HEK293 (cell line): ENCODE results near the gene PWP1.

Experiments used
- CTCF ChIA-PET: fragments of 350-600 bp; formaldehyde crosslinking; extraction: SDS; loops from one replicate; lab custom pipeline; 2021; ENCODE audit warnings: antibody characterized with exemption; lab: Yijun Ruan, JAX
- POLR2A ChIA-PET: fragments of 300-600 bp; formaldehyde crosslinking; extraction: SDS; loops from one replicate; lab custom pipeline; 2020; ENCODE audit warnings: antibody characterized with exemption, inconsistent platforms; lab: Yijun Ruan, JAX
- H3K27ac ChIP-seq: fragments of 200-500 bp; sonication (Bioruptor generic); 2 replicates; pipeline ENCODE4 v1.5.1; 2014; ENCODE audit warnings: low read depth, low read length, control low read depth, inconsistent platforms; ENCODE audit errors: extremely low read depth
- H3K36me3 ChIP-seq, 2 experiments: fragments of 200-500 bp in 1 of 2; sonication (Bioruptor generic) in 1 of 2; 1 replicate in 1 of 2; 2 replicates in 1 of 2; pipeline ENCODE4 v1.5.1; 2014 to 2017; ENCODE audit warnings: inconsistent platforms in 2 of 2, low read length in 2 of 2; ENCODE audit not compliant: control insufficient read depth in 2 of 2, insufficient read depth in 1 of 2
- H3K4me1 ChIP-seq: fragments of 200-500 bp; sonication (Bioruptor generic); 2 replicates; pipeline ENCODE4 v1.5.1; 2014; ENCODE audit warnings: mild to moderate bottlenecking, low read length, inconsistent platforms; ENCODE audit not compliant: control insufficient read depth, insufficient read depth
- H3K4me3 ChIP-seq: 2 replicates; pipeline ENCODE4 v1.5.1; 2011; ENCODE audit warnings: low read depth, mild to moderate bottlenecking, control low read depth, low read length, moderate library complexity
- H3K9me3 ChIP-seq: fragments of 200-500 bp; sonication (Bioruptor generic); 2 replicates; pipeline ENCODE4 v1.5.1; 2014; ENCODE audit warnings: low read depth, low read length, inconsistent platforms; ENCODE audit not compliant: control insufficient read depth, insufficient read depth
- GLIS1 ChIP-seq: fragments of 450-650 bp; formaldehyde crosslinking; IDR thresholded peaks from 2 replicates; pipeline ENCODE4 v1.5.1; 2016; ENCODE audit warnings: missing biosample characterization, missing genetic modification characterization
- KLF1 ChIP-seq: fragments of 450-650 bp; formaldehyde crosslinking; IDR thresholded peaks from 2 replicates; pipeline ENCODE4 v1.5.1; 2016; ENCODE audit warnings: missing biosample characterization, missing genetic modification characterization
- SCRT1 ChIP-seq: fragments of 450-650 bp; formaldehyde crosslinking; IDR thresholded peaks from 2 replicates; pipeline ENCODE4 v1.5.1; 2016; ENCODE audit warnings: missing biosample characterization, missing genetic modification characterization, borderline replicate concordance
- TRIM28 ChIP-seq: IDR thresholded peaks from 2 replicates; pipeline ENCODE4 v1.6.1; 2011; ENCODE audit warnings: low read length, control low read depth, borderline replicate concordance
- YY1 ChIP-seq: fragments of 450-650 bp; formaldehyde crosslinking; IDR thresholded peaks from 2 replicates; pipeline ENCODE4 v1.5.1; 2018; ENCODE audit warnings: missing biosample characterization, missing genetic modification characterization
- ZBTB21 ChIP-seq: fragments of 450-650 bp; formaldehyde crosslinking; IDR thresholded peaks from 2 replicates; pipeline ENCODE4 v1.5.1; 2017; ENCODE audit warnings: missing biosample characterization, missing genetic modification characterization
- ZFP37 ChIP-seq: fragments of 450-650 bp; formaldehyde crosslinking; IDR thresholded peaks from 2 replicates; pipeline ENCODE4 v1.5.1; 2016; ENCODE audit warnings: missing biosample characterization, missing genetic modification characterization
- ZNF184 ChIP-seq: fragments of 450-650 bp; IDR thresholded peaks from 2 replicates; pipeline ENCODE4 v1.5.1; 2018; ENCODE audit warnings: missing biosample characterization, mild to moderate bottlenecking, missing genetic modification characterization
- ZNF211 ChIP-seq: fragments of 450-650 bp; formaldehyde crosslinking; IDR thresholded peaks from 2 replicates; pipeline ENCODE4 v1.5.1; 2016; ENCODE audit warnings: low read depth, missing biosample characterization, missing genetic modification characterization
- ZNF266 ChIP-seq: fragments of 450-650 bp; formaldehyde crosslinking; IDR thresholded peaks from 2 replicates; pipeline ENCODE4 v1.5.1; 2016; ENCODE audit warnings: missing biosample characterization, missing genetic modification characterization, low read depth
- ZNF354C ChIP-seq: fragments of 450-650 bp; formaldehyde crosslinking; IDR thresholded peaks from 2 replicates; pipeline ENCODE4 v1.5.1; 2016; ENCODE audit warnings: missing biosample characterization, missing genetic modification characterization, low read depth, borderline replicate concordance
- ZNF404 ChIP-seq: fragments of 450-650 bp; formaldehyde crosslinking; IDR thresholded peaks from 2 replicates; pipeline ENCODE4 v1.5.1; 2017; ENCODE audit warnings: missing biosample characterization, missing genetic modification characterization
- ZNF426 ChIP-seq: fragments of 450-650 bp; formaldehyde crosslinking; IDR thresholded peaks from 2 replicates; pipeline ENCODE4 v1.5.1; 2017; ENCODE audit warnings: missing biosample characterization, missing genetic modification characterization, mild to moderate bottlenecking, inconsistent platforms, moderate library complexity
- ZNF544 ChIP-seq: fragments of 450-650 bp; formaldehyde crosslinking; IDR thresholded peaks from 2 replicates; pipeline ENCODE4 v1.5.0; 2017; ENCODE audit warnings: missing biosample characterization, missing genetic modification characterization
- ZNF585B ChIP-seq: fragments of 450-650 bp; formaldehyde crosslinking; IDR thresholded peaks from 2 replicates; pipeline ENCODE4 v1.5.1; 2016; ENCODE audit warnings: missing biosample characterization, missing genetic modification characterization
- TF ChIP-seq, protein P1 (sequence below): fragments of 450-650 bp; formaldehyde crosslinking; IDR thresholded peaks from 2 replicates; pipeline ENCODE4 v1.5.1; 2016; ENCODE audit warnings: missing biosample characterization, missing genetic modification characterization
- TF ChIP-seq, protein P2 (sequence below): fragments of 450-650 bp; IDR thresholded peaks from 2 replicates; pipeline ENCODE4 v1.5.1; 2018; ENCODE audit warnings: missing biosample characterization, missing genetic modification characterization
- TF ChIP-seq, protein P3 (sequence below): fragments of 450-650 bp; formaldehyde crosslinking; IDR thresholded peaks from 2 replicates; pipeline ENCODE4 v1.5.1; 2017; ENCODE audit warnings: missing biosample characterization, mild to moderate bottlenecking, missing genetic modification characterization, moderate library complexity
- TF ChIP-seq, protein P4 (sequence below): fragments of 450-650 bp; formaldehyde crosslinking; IDR thresholded peaks from 2 replicates; pipeline ENCODE4 v1.5.1; 2016; ENCODE audit warnings: missing biosample characterization, missing genetic modification characterization

The PWP1 gene

DNA sequence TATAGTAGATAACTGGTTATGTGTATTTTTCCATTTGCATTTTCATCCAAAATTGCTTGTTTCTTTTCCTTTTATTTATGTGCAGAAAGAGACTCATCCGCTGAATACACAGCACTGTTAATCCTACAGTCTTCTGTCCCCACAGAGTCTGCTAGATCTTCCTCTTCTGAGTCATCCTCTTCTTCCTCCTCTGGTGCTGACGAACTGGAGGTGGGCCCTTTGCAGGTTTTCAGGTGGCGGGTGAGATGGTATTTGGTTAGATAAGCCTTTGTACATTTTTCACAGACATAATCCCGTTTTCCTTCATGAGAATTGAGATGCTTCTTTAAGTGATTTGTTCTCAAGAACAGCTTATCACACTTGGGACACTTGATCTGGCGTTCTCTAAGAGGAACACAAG lies 48.5 kb downstream of the PWP1 start:
- TF ChIP-seq ZFP37 (tag by site-specific recombination) (no peak), GLIS1 (tag by site-specific recombination) (no peak), ZNF426 (tag by site-specific recombination) (no peak)
- TF ChIP-seq, protein P1, sequence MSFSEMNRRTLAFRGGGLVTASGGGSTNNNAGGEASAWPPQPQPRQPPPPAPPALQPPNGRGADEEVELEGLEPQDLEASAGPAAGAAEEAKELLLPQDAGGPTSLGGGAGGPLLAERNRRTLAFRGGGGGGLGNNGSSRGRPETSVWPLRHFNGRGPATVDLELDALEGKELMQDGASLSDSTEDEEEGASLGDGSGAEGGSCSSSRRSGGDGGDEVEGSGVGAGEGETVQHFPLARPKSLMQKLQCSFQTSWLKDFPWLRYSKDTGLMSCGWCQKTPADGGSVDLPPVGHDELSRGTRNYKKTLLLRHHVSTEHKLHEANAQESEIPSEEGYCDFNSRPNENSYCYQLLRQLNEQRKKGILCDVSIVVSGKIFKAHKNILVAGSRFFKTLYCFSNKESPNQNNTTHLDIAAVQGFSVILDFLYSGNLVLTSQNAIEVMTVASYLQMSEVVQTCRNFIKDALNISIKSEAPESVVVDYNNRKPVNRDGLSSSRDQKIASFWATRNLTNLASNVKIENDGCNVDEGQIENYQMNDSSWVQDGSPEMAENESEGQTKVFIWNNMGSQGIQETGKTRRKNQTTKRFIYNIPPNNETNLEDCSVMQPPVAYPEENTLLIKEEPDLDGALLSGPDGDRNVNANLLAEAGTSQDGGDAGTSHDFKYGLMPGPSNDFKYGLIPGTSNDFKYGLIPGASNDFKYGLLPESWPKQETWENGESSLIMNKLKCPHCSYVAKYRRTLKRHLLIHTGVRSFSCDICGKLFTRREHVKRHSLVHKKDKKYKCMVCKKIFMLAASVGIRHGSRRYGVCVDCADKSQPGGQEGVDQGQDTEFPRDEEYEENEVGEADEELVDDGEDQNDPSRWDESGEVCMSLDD (tag by site-specific recombination): no peak
- TF ChIP-seq, protein P2, sequence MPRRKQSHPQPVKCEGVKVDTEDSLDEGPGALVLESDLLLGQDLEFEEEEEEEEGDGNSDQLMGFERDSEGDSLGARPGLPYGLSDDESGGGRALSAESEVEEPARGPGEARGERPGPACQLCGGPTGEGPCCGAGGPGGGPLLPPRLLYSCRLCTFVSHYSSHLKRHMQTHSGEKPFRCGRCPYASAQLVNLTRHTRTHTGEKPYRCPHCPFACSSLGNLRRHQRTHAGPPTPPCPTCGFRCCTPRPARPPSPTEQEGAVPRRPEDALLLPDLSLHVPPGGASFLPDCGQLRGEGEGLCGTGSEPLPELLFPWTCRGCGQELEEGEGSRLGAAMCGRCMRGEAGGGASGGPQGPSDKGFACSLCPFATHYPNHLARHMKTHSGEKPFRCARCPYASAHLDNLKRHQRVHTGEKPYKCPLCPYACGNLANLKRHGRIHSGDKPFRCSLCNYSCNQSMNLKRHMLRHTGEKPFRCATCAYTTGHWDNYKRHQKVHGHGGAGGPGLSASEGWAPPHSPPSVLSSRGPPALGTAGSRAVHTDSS (tag by site-specific recombination): peak; percentile 69
- no peak overlapping the region for H3K4me3 ChIP-seq
- H3K36me3 ChIP-seq: peaks cover 41 to 68% of the 10 kb centered on the region in 2 experiments
- H3K9me3 ChIP-seq: no peaks in the 10 kb centered on the region
- H3K27ac ChIP-seq: no peak overlapping the region
- ChIA-PET POLR2A (no interaction called here), CTCF (no interaction called here)
- no peaks in the 10 kb centered on the region for H3K4me1 ChIP-seq

DNA sequence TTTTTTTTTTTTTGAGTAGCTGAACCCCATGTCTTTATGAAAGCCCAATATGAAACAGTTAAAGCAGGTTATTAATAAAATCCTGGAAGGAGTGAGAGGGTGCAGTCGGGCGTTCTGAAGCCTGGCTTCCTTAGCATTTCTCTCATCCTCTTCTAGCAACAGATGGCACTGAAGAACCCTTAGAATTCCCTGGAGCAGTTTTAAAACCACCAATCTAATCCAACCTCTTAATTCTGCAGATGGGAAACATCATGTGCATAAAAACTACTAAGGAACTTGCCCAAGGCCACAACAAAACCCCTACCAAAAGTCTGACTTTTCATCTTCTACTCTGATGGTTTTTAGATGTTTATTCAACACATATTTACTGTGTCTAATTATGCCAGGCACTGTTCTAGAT lies 50.2 kb downstream of the PWP1 start:
- no peaks in the 10 kb centered on the region for H3K4me1 ChIP-seq
- H3K4me3 ChIP-seq: no peak overlapping the region
- H3K27ac ChIP-seq: no peak overlapping the region
- H3K36me3 ChIP-seq: peaks cover 56 to 84% of the 10 kb centered on the region in 2 experiments
- TF ChIP-seq KLF1 (no peak), TRIM28 (no peak), YY1 (tag by site-specific recombination) (no peak), ZNF184 (tag by site-specific recombination) (no peak), ZBTB21 (tag by site-specific recombination) (no peak), ZNF354C (tag by site-specific recombination) (no peak), SCRT1 (tag by site-specific recombination) (no peak), ZNF544 (no peak), ZNF404 (tag by site-specific recombination) (no peak), ZNF585B (tag by site-specific recombination) (no peak), ZNF211 (tag by site-specific recombination) (no peak), ZNF266 (tag by site-specific recombination) (no peak)
- TF ChIP-seq, protein P3, sequence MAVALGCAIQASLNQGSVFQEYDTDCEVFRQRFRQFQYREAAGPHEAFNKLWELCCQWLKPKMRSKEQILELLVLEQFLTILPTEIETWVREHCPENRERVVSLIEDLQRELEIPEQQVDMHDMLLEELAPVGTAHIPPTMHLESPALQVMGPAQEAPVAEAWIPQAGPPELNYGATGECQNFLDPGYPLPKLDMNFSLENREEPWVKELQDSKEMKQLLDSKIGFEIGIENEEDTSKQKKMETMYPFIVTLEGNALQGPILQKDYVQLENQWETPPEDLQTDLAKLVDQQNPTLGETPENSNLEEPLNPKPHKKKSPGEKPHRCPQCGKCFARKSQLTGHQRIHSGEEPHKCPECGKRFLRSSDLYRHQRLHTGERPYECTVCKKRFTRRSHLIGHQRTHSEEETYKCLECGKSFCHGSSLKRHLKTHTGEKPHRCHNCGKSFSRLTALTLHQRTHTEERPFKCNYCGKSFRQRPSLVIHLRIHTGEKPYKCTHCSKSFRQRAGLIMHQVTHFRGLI (tag by site-specific recombination): no peak
- TF ChIP-seq, protein P4, sequence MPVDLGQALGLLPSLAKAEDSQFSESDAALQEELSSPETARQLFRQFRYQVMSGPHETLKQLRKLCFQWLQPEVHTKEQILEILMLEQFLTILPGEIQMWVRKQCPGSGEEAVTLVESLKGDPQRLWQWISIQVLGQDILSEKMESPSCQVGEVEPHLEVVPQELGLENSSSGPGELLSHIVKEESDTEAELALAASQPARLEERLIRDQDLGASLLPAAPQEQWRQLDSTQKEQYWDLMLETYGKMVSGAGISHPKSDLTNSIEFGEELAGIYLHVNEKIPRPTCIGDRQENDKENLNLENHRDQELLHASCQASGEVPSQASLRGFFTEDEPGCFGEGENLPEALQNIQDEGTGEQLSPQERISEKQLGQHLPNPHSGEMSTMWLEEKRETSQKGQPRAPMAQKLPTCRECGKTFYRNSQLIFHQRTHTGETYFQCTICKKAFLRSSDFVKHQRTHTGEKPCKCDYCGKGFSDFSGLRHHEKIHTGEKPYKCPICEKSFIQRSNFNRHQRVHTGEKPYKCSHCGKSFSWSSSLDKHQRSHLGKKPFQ (tag by site-specific recombination): no peak
- ChIA-PET CTCF (no interaction called here), POLR2A (interaction anchor here (0.6 kb wide), 1 partner anchor 18 kb away, joined by 3 read pairs; no protein-coding TSS in a partner anchor)
- H3K9me3 ChIP-seq: no peaks in the 10 kb centered on the region
